Measurements from ENCODE around the gene ZNF93. TPM values are rescaled to one million over a fixed set of nuclear protein-coding genes. Genes with fewer than 3 reads are reported as not detected.

Gene ZNF93
- total and polyA plus RNA-seq, 9 of the 15 experiments (the other 6 are each of a cell fraction or from before 2014, with no cell fraction given) = 11.1 to 26.3 (median 17.1) TPM

DNA sequence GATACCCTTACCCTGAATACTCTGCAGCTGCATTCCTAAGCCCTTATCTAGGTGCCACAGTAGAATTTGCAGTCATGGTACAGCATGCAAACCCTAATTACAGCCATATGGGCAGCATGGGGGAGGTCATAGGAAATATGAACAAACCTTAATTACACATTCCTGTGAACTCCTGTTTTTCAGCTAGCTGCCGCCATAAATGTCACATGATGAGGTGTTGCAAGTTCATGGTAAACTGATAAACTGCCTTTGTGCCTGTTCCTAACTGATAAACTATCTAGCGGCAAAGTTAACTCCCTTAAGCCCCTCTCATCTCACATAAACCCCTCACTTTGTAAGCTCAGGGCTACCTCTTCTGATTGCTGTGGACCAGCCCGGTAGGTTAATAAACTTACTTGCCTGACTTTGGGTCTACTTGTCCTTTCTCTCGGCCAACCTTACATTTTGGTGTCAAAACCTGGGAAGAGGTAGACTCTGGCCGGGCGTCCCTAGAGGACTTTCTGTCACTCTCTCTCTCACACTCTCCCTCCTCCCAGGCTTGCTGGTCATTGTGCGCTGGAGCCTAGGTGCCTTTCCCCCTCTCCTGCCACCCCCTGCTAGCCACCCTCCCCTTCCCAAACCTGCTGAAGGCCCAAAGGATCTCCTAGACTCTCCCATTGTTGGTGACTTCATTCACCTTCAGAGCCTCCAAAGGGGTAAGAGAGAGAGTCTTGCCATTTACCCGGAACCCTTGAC, 43.3 kb downstream of the ZNF93 start:
- Histone ChIP-seq H3K36me3 (ENCODE audit: control insufficient read depth, insufficient read depth, low read length) (no peaks in the 10 kb centered on the region), H3K9me1 (ENCODE audit: control insufficient read depth, insufficient read depth, low read length) (no peaks in the 10 kb centered on the region), H3K27ac (ENCODE audit: extremely low read depth, low read depth, low read length) (peak overlapping the region; percentile 61), H4K20me1 (replicated peaks; ENCODE audit: control insufficient read depth, insufficient read depth, low read length) (no peaks in the 10 kb centered on the region), H3K79me2 (ENCODE audit: control insufficient read depth, insufficient read depth, low read length) (no peaks in the 10 kb centered on the region), H3K4me1 (replicated peaks in 1 of 2; ENCODE audit: control insufficient read depth in 2 of 2, insufficient read depth in 2 of 2, low read length in 2 of 2) (peaks cover 0 to 10% of the 10 kb centered on the region in 2 experiments; a peak in 3 of 5 replicates), H3K9me3 (replicated peaks; ENCODE audit: control insufficient read depth, insufficient read depth, low read depth, low read length) (peaks cover 1% of the 10 kb centered on the region; the same call in 1 of the 2 replicates), H2AFZ (ENCODE audit: low read depth, low read length) (peak overlapping the region; percentile 68), H3K4me3 (no peak overlapping the region), H3K4me2 (ENCODE audit: insufficient read depth, low read length) (peak overlapping the region; percentile 51), H3K27me3 (ENCODE audit: control insufficient read depth in 2 of 2, insufficient read depth in 2 of 2, low read length in 2 of 2) (no peaks in the 10 kb centered on the region), H3K9ac (ENCODE audit: insufficient read depth in 1 of 2, low read depth in 2 of 2, low read length in 2 of 2) (peak overlapping the region in 1 of 2 experiments; percentile 26; a peak in 1 of 4 replicates)
- BruUV-seq (replicated peaks) = no TSS peak
- FAIRE-seq = peak; percentile 26
- POLR2A ChIA-PET = interaction anchor here (0.6 to 1.2 kb wide), 2 partner anchors 10 to 72 kb away, joined by 3 to 4 read pairs; no protein-coding TSS in a partner anchor
- 6% methylated on average over 7 of the region's 8 CpGs for WGBS (ENCODE audit: insufficient coverage, low coverage, missing lambda C conversion rate)
- DNase-seq (ENCODE audit: extremely low read depth in 1 of 4, low spot score in 3 of 4) = peak in 3 of 4 experiments; percentile 14 to 50 (median 28)
- CTCF ChIA-PET (ENCODE audit: low intra/inter-chr PET ratio) = no interaction called here
- intact Hi-C loops (cut with micrococcal nuclease) = loop anchor here (10.0 kb wide), 1 partner anchor 79 kb away; the partner anchor contains the start of gene ZNF253
- ATAC-seq = peak; percentile 74
- in situ Hi-C loops (cut with MboI) = no loop called here
- TF ChIP-seq ZKSCAN3 (CRISPR knock-in tag; IDR thresholded peaks at IDR 0.05) (no peak), ZNF79 (CRISPR knock-in tag; IDR thresholded peaks at IDR 0.05; ENCODE audit: low read depth) (no peak), MGA (IDR thresholded peaks at IDR 0.05) (peak; percentile 71), MCM3 (IDR thresholded peaks at IDR 0.05) (no peak), ZNF830 (CRISPR knock-in tag; IDR thresholded peaks at IDR 0.05) (no peak), TAL1 (IDR thresholded peaks at IDR 0.05) (peak; percentile 77), FOSL1 (tag; conservative IDR thresholded peaks at IDR 0.05) (peak; percentile 51; the same call in 1 of the 2 replicates), DPF2 (IDR thresholded peaks at IDR 0.05) (peak; percentile 64; the same call in 1 of the 2 replicates)
- TF ChIP-seq, protein P1, sequence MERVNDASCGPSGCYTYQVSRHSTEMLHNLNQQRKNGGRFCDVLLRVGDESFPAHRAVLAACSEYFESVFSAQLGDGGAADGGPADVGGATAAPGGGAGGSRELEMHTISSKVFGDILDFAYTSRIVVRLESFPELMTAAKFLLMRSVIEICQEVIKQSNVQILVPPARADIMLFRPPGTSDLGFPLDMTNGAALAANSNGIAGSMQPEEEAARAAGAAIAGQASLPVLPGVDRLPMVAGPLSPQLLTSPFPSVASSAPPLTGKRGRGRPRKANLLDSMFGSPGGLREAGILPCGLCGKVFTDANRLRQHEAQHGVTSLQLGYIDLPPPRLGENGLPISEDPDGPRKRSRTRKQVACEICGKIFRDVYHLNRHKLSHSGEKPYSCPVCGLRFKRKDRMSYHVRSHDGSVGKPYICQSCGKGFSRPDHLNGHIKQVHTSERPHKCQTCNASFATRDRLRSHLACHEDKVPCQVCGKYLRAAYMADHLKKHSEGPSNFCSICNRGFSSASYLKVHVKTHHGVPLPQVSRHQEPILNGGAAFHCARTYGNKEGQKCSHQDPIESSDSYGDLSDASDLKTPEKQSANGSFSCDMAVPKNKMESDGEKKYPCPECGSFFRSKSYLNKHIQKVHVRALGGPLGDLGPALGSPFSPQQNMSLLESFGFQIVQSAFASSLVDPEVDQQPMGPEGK (CRISPR knock-in tag; IDR thresholded peaks at IDR 0.05; ENCODE audit: borderline replicate concordance) = no peak

All from K562 (cell line).